HUES48 (cell line): Measurements from ENCODE around the gene SLC11A2.

Experiments
- H3K27ac ChIP-seq: one replicate; pipeline ENCODE4 v1.7.0; 2013; ENCODE audit warnings: low read depth, low read length, inconsistent platforms
- H3K27me3 ChIP-seq: 2 replicates; pipeline ENCODE4 v1.6.1; 2013; ENCODE audit warnings: mild to moderate bottlenecking, low read length; ENCODE audit not compliant: control insufficient read depth, insufficient read depth
- H3K36me3 ChIP-seq: 2 replicates; pipeline ENCODE4 v1.6.1; 2013; ENCODE audit warnings: low read length; ENCODE audit not compliant: control insufficient read depth, insufficient read depth
- H3K4me1 ChIP-seq: 2 replicates; pipeline ENCODE4 v1.6.1; 2013; ENCODE audit warnings: mild to moderate bottlenecking, low read length; ENCODE audit not compliant: control insufficient read depth, insufficient read depth
- H3K4me3 ChIP-seq: 2 replicates; pipeline ENCODE4 v1.5.1; 2013; ENCODE audit warnings: mild to moderate bottlenecking, low read depth, low read length
- H3K9ac ChIP-seq: 2 replicates; pipeline ENCODE4 v1.6.1; 2013; ENCODE audit warnings: mild to moderate bottlenecking, low read depth, low read length, moderate library complexity
- H3K9me3 ChIP-seq: 2 replicates; pipeline ENCODE4 v1.6.1; 2013; ENCODE audit warnings: low read length; ENCODE audit not compliant: control insufficient read depth, insufficient read depth

The SLC11A2 gene

DNA sequence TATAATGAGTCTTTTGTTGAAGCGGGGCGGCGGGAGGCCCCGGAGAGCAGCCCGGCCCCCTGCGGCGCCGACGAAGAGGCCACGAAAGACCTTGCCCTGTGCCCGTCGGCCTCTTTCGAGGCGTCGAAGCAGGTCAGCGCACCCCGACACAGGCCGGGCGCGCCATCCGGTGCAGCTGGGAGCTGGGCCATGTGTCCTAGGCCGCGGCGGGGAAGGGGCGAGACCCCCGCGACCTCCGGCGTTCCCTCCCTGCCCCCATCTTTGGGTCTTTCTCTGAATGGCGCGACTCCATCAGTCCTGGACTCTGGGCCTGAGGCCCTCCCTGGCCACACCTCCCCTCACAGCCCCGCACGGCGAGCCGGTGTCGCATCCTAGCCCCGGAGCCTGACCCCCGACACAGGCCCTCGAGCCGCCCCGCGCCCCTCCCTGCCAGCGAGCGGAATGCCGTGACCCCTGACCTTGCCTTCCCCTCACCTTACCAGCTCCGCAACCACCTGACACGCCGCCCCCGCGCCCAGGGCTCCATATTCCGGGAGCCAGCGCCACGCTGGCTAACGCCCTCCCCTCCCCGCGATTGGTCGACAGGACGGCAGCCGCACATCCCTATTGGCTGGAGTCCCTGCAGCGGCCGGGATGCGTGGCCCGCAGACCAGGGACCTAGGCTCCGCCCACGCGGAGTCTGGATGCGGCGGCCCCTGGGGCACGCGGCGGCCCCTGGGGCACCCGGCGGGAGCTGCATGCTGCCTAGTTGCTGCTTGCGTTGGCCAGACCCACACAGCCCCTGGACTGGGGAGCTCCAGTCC is at the start of gene SLC11A2:
Gene SLC11A2 (minus strand): TSS at position 549 of the 803 bp plus-strand sequence. CDS start 15,656 bp downstream, outside the sequence.
- Histone ChIP-seq H3K9ac (peak within 1 kb of the TSS; percentile 93), H3K9me3 (no peaks in the 10 kb centered on the region), H3K27ac (peak within 1 kb of the TSS; percentile 98), H3K4me1 (peaks cover 24% of the 10 kb centered on the region), H3K4me3 (peak within 1 kb of the TSS; percentile 86), H3K27me3 (no peaks in the 10 kb centered on the region), H3K36me3 (no peaks in the 10 kb centered on the region)

GRCh38 chr12:51075390-51075789 is 49.2 kb upstream of the SLC11A2 start:
- H3K9ac ChIP-seq: no peak overlapping the region
- no peaks in the 10 kb centered on the region for H3K27me3 ChIP-seq
- no peaks in the 10 kb centered on the region for H3K4me1 ChIP-seq
- H3K9me3 ChIP-seq: no peaks in the 10 kb centered on the region
- no peak overlapping the region for H3K27ac ChIP-seq
- H3K36me3 ChIP-seq: peaks cover 46% of the 10 kb centered on the region
- no peak overlapping the region for H3K4me3 ChIP-seq

DNA sequence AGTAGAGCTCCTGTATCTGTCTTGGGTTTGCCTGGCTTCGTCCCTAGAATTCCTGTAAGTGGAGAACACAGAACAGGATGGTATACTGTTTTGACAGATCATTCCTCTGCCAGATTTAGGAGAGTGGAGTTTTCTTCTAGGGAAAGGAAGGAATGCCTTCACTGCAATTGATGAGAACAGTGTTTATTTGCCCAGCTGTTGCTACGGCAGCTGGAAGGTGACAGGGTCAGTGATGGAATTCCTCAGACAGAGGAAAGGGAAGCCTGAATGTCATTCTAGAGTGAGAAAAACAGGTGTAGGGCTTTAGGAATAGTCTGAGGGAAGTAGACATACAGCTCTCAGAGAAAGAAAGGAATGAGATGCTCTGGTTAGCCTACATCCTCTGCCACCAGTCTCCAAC is 45.5 kb upstream of the SLC11A2 start:
- no peak overlapping the region for H3K9ac ChIP-seq
- peaks cover 67% of the 10 kb centered on the region for H3K36me3 ChIP-seq
- H3K4me1 ChIP-seq: no peaks in the 10 kb centered on the region
- H3K27me3 ChIP-seq: no peaks in the 10 kb centered on the region
- no peaks in the 10 kb centered on the region for H3K9me3 ChIP-seq
- H3K4me3 ChIP-seq: no peak overlapping the region
- no peak overlapping the region for H3K27ac ChIP-seq

GRCh38 chr12:51070004-51070403 is 43.8 kb upstream of the SLC11A2 start:
- peaks cover 77% of the 10 kb centered on the region for H3K36me3 ChIP-seq
- no peak overlapping the region for H3K9ac ChIP-seq
- H3K9me3 ChIP-seq: no peaks in the 10 kb centered on the region
- no peak overlapping the region for H3K27ac ChIP-seq
- H3K4me1 ChIP-seq: no peaks in the 10 kb centered on the region
- no peaks in the 10 kb centered on the region for H3K27me3 ChIP-seq
- H3K4me3 ChIP-seq: no peak overlapping the region

DNA sequence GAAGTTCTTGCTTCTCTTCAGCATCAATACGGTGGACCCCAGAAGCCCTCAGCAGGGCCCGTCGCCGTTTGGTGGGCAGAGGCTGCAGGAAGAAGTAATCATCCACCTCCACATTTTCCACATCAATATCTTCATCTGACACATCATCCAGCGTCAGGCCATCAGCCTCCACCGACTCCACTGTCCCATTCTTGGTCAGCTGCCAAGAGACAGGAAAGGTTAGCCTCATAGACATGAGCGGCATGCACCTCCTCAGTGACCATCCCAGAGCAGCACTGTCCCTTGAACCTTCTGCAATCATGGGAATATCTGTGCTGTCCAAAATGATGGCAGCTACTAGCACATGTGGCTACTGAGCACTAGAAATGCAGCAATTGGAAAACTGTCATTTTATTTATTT is 41.6 kb upstream of the SLC11A2 start:
- Histone ChIP-seq H3K4me1 (no peaks in the 10 kb centered on the region), H3K27me3 (no peaks in the 10 kb centered on the region), H3K9me3 (no peaks in the 10 kb centered on the region), H3K27ac (no peak overlapping the region), H3K36me3 (peaks cover 83% of the 10 kb centered on the region), H3K9ac (no peak overlapping the region), H3K4me3 (no peak overlapping the region)

GRCh38 chr12:51067229-51067628 is 41.0 kb upstream of the SLC11A2 start:
- Histone ChIP-seq H3K27ac (no peak overlapping the region), H3K36me3 (peaks cover 85% of the 10 kb centered on the region), H3K27me3 (no peaks in the 10 kb centered on the region), H3K9ac (no peak overlapping the region), H3K4me1 (no peaks in the 10 kb centered on the region), H3K4me3 (no peak overlapping the region), H3K9me3 (no peaks in the 10 kb centered on the region)

GRCh38 chr12:51065530-51065929 is 39.3 kb upstream of the SLC11A2 start:
- no peak overlapping the region for H3K27ac ChIP-seq
- H3K36me3 ChIP-seq: peaks cover 88% of the 10 kb centered on the region
- no peak overlapping the region for H3K4me3 ChIP-seq
- no peaks in the 10 kb centered on the region for H3K4me1 ChIP-seq
- no peaks in the 10 kb centered on the region for H3K9me3 ChIP-seq
- no peak overlapping the region for H3K9ac ChIP-seq
- H3K27me3 ChIP-seq: no peaks in the 10 kb centered on the region

GRCh38 chr12:51062631-51063397 is 36.6 kb upstream of the SLC11A2 start:
- Histone ChIP-seq H3K36me3 (peaks cover 96% of the 10 kb centered on the region), H3K27ac (no peak overlapping the region)

GRCh38 chr12:51059086-51059485 is 32.9 kb upstream of the SLC11A2 start:
- Histone ChIP-seq H3K27me3 (no peaks in the 10 kb centered on the region), H3K27ac (no peak overlapping the region), H3K9me3 (no peaks in the 10 kb centered on the region), H3K9ac (no peak overlapping the region), H3K4me3 (no peak overlapping the region), H3K4me1 (no peaks in the 10 kb centered on the region), H3K36me3 (peaks cover 93% of the 10 kb centered on the region)

More at GRCh38 chr12:51062631-51063397, 36.6 kb upstream of the SLC11A2 start:
- H3K4me1 ChIP-seq: no peaks in the 10 kb centered on the region
- no peaks in the 10 kb centered on the region for H3K9me3 ChIP-seq
- H3K27me3 ChIP-seq: no peaks in the 10 kb centered on the region
- H3K9ac ChIP-seq: no peak overlapping the region
- H3K4me3 ChIP-seq: no peak overlapping the region

DNA sequence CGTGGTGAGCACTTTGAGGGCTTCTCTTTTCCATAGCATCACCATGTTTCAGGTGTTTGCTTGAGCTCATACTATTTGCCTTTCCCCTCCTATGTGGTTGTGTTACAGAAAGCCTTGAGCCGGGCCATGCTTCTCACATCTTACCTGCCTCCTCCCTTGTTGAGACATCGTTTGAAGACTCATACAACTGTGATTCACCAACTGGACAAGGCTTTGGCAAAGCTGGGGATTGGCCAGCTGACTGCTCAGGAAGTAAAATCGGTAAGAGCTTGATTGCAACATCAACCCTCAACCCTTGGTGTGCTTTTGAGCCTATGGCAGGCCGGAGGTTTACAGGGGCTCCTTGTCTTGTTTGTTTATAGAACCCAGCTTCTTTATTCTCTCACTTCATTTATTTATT is 30.1 kb upstream of the SLC11A2 start:
- peaks cover 84% of the 10 kb centered on the region for H3K36me3 ChIP-seq
- no peak overlapping the region for H3K9ac ChIP-seq
- H3K27ac ChIP-seq: no peak overlapping the region
- no peak overlapping the region for H3K4me3 ChIP-seq
- H3K4me1 ChIP-seq: no peaks in the 10 kb centered on the region
- no peaks in the 10 kb centered on the region for H3K27me3 ChIP-seq
- no peaks in the 10 kb centered on the region for H3K9me3 ChIP-seq

DNA sequence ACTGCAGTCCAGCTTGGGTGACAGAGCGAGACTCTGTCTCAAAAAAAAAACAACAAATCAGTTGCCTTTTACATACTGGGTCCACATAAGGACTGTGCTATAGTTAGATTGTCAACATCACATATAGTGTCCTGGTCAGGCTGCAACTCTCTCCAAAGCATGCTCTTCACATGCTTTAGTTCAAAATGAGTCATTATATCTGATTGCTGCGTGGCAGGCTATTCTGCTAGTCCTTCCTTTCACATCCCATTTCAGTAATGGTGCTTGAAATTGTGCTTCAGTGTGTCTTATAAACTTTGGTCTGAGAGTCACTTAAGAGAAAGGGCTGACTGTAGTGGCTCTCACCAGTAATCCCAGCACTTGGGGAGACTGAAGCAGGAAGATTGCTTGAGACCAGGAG is 28.9 kb upstream of the SLC11A2 start:
- H3K9ac ChIP-seq: no peak overlapping the region
- H3K36me3 ChIP-seq: peaks cover 77% of the 10 kb centered on the region
- no peak overlapping the region for H3K27ac ChIP-seq
- H3K9me3 ChIP-seq: no peaks in the 10 kb centered on the region
- H3K4me1 ChIP-seq: no peaks in the 10 kb centered on the region
- no peaks in the 10 kb centered on the region for H3K27me3 ChIP-seq
- H3K4me3 ChIP-seq: no peak overlapping the region
